LNCAP (cell line): ENCODE results near the gene RASSF9.

ENCODE experiments used
- CTCF ChIP-seq: fragments of 450-650 bp; IDR thresholded peaks from 2 replicates; pipeline ENCODE4 v1.5.1; 2017; ENCODE audit warnings: mild to moderate bottlenecking

Gene RASSF9

GRCh38 chr12:85775091-85775490 lies 61.1 kb downstream of the RASSF9 start:
- no peak for TF ChIP-seq CTCF

- no peak for TF ChIP-seq CTCF
These were observed 70.7 kb downstream of the RASSF9 start for GRCh38 chr12:85765453-85765869.

- no peak for TF ChIP-seq CTCF
These were observed 76.6 kb downstream of the RASSF9 start for GRCh38 chr12:85759623-85760022.

GRCh38 chr12:85759091-85759490 lies 77.1 kb downstream of the RASSF9 start:
- no peak for TF ChIP-seq CTCF

- no peak for TF ChIP-seq CTCF
These were observed 80.4 kb downstream of the RASSF9 start for GRCh38 chr12:85755760-85756159.
